HUES48 (cell line): ENCODE results near the gene TRIM51G.
"Not testable (repeated sequence)": the region's sequence is repeated elsewhere in the genome, so short reads cannot be mapped to it uniquely, and the experiment has no call there.

Experiments used
- H3K27ac ChIP-seq: one replicate; pipeline ENCODE4 v1.7.0; 2013; ENCODE audit warnings: low read depth, low read length, inconsistent platforms
- H3K27me3 ChIP-seq: 2 replicates; pipeline ENCODE4 v1.6.1; 2013; ENCODE audit warnings: mild to moderate bottlenecking, low read length; ENCODE audit not compliant: control insufficient read depth, insufficient read depth
- H3K36me3 ChIP-seq: 2 replicates; pipeline ENCODE4 v1.6.1; 2013; ENCODE audit warnings: low read length; ENCODE audit not compliant: control insufficient read depth, insufficient read depth
- H3K4me1 ChIP-seq: 2 replicates; pipeline ENCODE4 v1.6.1; 2013; ENCODE audit warnings: mild to moderate bottlenecking, low read length; ENCODE audit not compliant: control insufficient read depth, insufficient read depth
- H3K4me3 ChIP-seq: 2 replicates; pipeline ENCODE4 v1.5.1; 2013; ENCODE audit warnings: mild to moderate bottlenecking, low read depth, low read length
- H3K9ac ChIP-seq: 2 replicates; pipeline ENCODE4 v1.6.1; 2013; ENCODE audit warnings: mild to moderate bottlenecking, low read depth, low read length, moderate library complexity
- H3K9me3 ChIP-seq: 2 replicates; pipeline ENCODE4 v1.6.1; 2013; ENCODE audit warnings: low read length; ENCODE audit not compliant: control insufficient read depth, insufficient read depth

Gene TRIM51G, protein sequence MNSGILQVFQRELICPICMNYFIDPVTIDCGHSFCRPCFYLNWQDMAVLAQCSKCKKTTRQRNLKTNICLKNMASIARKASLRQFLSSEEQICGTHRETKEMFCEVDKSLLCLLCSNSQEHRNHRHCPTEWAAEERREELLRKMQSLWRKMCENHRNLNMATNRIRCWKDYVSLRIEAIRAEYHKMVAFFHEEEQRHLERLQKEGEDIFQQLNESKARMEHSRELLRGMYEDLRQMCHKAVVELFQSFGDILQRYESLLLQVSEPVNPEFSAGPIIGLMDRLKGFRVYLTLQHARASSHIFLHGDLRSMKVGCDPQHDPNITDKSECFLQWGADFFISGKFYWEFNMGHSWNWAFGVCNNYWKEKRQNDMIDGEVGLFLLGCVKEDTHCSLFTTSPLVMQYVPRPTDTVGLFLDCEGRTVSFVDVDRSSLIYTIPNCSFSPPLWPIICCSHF

DNA sequence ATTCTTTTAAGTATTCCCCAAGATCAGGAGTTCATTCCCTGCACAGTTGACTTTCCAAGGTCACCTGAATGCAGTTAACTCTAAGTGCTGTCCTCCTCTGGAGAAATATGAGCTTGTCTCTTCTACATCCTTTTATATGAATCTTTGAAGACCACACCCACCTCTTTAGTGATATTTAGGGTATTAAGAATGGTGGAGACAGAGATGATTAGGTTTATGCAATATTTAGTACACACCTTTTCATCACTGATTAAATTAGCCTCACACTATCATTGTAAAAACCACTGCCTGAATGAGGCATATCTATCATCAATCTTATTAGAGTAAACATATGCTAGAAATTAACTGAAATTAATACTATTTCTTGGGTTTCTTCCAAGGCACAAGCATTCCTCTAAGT, at the start of gene TRIM51G:
TSS of gene TRIM51G (minus strand) at position 101 of the 400 bp plus-strand sequence. CDS start 2,190 bp downstream, outside the sequence.
- not testable (repeated sequence) for H3K27ac ChIP-seq, H3K4me3 ChIP-seq, H3K4me1 ChIP-seq, H3K36me3 ChIP-seq, H3K9ac ChIP-seq, H3K27me3 ChIP-seq
- H3K9me3 ChIP-seq, result peaks cover 31% of the 10 kb centered on the region

DNA sequence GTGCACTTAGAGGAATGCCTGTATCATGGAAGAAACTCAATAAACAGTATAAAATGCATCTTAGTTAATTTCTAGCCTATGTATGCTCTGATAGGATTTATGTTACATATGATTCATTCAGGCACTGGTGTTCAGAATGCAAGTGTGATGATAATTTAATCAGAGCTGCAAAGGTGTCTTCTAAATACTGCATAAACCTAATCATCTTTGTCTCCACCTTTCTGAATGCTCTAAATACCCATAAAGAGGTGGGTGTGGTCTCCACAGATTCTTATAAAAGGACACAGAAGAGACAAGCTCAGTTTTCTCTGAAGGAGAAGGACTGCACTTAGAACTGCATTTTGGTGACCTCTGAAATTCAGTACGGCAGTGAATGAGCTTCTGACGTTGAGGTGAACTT, 44.8 kb upstream of the TRIM51G start, which contains the start of gene TRIM49B:
TSS of gene TRIM49B (plus strand) at position 301 of the 400 bp plus-strand sequence. CDS start 2,777 bp downstream, outside the sequence.
- not testable (repeated sequence) for H3K36me3 ChIP-seq, H3K9ac ChIP-seq, H3K27me3 ChIP-seq, H3K27ac ChIP-seq, H3K4me1 ChIP-seq, H3K4me3 ChIP-seq
- H3K9me3 ChIP-seq, result peaks cover 33% of the 10 kb centered on the region

DNA sequence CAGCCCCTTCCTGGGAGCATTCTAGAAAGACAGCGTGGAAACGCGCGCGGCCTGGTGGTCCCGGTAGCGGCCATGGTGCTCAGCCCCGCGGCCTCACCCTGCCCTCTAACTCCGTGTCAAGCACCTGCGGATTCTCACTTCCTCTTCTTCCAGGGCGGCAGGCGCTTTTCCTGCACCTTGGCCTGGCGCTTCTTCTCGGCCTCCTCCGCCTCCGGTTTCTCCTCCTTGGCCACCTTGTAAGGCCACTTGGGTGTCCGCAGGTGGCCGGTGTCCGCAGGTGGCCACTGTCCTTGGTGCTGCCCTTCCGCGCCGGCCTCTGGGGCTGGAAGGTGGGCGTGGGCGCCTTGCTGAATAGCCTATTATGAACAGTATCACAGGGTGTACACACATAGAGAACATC, 15.1 kb downstream of the TRIM51G start:
- not testable (repeated sequence) for H3K36me3 ChIP-seq, H3K4me1 ChIP-seq, H3K9ac ChIP-seq, H3K27me3 ChIP-seq, H3K27ac ChIP-seq, H3K4me3 ChIP-seq
- H3K9me3 ChIP-seq, result peaks cover 43% of the 10 kb centered on the region

DNA sequence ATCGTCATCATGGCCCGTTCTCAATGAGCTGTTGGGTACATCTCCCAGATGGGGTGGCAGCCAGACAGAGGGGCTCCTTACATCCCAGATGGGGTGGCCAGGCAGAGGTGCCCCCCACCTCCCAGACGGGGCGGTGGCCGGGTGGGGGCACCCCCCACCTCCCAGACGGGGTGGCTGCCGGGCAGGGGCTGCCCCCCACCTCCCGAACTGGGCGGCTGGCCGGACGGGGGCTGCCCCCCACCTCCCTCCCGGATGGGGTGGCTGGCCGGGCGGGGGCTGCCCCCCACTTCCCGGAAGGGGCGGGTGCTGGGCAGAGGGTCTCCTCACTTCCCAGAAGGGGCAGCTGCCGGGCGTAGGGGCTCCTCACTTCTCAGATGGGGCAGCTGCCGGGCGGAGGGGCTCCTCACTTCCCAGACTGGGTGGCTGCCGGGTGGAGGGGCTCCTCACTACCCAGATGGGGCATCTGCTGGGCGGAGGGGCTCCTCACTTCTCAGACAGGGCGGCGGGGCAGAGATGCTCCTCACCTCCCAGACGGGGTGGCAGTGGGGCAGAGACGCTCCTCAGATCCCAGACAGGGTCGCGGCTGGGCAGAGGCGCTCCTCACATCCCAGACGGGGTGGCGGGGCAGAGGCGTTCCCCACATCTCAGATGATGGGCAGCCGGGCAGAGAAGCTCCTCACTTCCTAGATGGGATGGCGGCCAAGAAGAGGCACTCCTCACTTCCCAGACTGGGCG, 28.2 kb downstream of the TRIM51G start:
- not testable (repeated sequence) for H3K27ac ChIP-seq, H3K4me3 ChIP-seq, H3K4me1 ChIP-seq, H3K27me3 ChIP-seq, H3K36me3 ChIP-seq, H3K9ac ChIP-seq
- H3K9me3 ChIP-seq, result peaks cover 36% of the 10 kb centered on the region

DNA sequence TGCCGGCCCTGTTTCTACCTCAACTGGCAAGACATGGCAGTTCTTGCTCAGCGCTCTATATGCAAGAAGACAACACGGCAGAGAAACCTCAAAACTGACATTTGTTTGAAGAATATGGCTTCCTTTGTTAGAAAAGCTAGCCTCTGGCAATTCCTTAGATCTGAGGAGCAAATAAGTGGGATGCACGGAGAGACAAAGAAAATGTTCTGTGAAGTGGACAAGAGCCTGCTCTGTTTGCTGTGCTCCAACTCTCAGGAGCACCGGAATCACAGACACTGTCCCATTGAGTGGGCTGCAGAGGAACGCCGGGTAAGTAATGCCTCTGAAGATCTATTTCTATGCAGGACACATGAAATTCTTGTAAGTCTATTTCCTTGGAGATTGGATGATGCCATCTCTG, 37.9 kb downstream of the TRIM51G start:
- H3K36me3 ChIP-seq, H3K27ac ChIP-seq, H3K27me3 ChIP-seq, H3K9ac ChIP-seq, H3K4me3 ChIP-seq, H3K4me1 ChIP-seq: not testable (repeated sequence)
- peaks cover 50% of the 10 kb centered on the region for H3K9me3 ChIP-seq
